Amniotic stem cell (primary cell): ENCODE data around the gene SERINC2.
"Not testable (repeated sequence)": the region's sequence is repeated elsewhere in the genome, so short reads cannot be mapped to it uniquely, and the experiment has no call there.

Experiments
- DNase-seq: peaks from one replicate; lab custom pipeline; 2025; lab: John Stamatoyannopoulos, UW

The SERINC2 gene

GRCh38 chr1:31383967-31384366 lies 29.0 kb upstream of the SERINC2 start:
- DNase-seq = no peak

DNA sequence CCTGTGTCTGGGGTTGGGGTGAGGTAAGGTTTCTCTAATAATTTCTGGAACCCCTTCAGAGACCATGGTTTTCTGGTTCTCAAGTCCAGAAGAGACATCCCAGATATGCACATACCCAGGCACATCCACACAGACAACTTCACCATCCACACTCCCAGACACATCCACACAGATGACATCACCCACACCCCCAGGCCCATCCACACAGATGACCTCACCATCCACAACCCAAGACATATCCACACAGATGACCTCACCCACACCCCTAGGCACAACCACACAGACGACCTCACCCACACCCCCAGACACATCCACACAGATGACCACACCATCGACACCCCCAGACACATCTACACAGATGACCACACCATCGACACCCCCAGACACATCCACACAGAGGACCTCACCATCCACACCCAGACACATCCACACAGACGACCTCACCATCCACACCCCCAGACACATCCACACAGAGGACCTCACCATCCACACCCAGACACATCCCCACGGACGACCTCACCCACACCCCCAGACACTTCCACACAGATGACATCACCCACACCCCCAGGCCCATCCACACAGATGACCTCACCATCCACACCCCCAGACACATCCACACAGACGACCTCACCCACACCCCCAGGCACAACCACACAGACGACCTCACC lies 26.3 kb upstream of the SERINC2 start:
- DNase-seq = not testable (repeated sequence)

GRCh38 chr1:31387612-31388011 lies 25.4 kb upstream of the SERINC2 start:
- DNase-seq = no peak

DNA sequence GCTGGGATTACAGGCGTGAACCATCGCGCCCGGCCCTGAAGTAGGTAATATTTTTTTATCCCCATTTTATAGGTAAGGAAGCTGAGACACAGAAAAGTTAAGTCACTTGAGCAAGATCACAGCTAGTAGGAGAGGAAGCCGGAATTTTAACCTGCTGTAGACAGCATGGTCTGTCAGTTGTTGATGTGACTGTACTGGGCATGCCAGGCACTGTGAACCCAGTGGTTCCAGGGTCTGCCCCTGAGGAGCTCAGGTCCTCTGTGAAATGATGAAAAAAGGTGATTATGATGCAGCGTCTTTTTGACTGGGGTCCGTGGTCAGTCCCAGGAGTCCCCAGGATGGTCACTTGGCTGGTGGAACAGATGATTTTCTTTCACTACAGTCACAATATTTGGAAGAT lies 23.4 kb upstream of the SERINC2 start:
- no peak for DNase-seq

- no peak for DNase-seq
Observed at GRCh38 chr1:31390071-31390470, 22.9 kb upstream of the SERINC2 start.

GRCh38 chr1:31393463-31393862 lies 19.6 kb upstream of the SERINC2 start:
- no peak for DNase-seq

- peak; percentile 78 for DNase-seq
Observed at GRCh38 chr1:31394584-31395193, 18.3 kb upstream of the SERINC2 start.

DNA sequence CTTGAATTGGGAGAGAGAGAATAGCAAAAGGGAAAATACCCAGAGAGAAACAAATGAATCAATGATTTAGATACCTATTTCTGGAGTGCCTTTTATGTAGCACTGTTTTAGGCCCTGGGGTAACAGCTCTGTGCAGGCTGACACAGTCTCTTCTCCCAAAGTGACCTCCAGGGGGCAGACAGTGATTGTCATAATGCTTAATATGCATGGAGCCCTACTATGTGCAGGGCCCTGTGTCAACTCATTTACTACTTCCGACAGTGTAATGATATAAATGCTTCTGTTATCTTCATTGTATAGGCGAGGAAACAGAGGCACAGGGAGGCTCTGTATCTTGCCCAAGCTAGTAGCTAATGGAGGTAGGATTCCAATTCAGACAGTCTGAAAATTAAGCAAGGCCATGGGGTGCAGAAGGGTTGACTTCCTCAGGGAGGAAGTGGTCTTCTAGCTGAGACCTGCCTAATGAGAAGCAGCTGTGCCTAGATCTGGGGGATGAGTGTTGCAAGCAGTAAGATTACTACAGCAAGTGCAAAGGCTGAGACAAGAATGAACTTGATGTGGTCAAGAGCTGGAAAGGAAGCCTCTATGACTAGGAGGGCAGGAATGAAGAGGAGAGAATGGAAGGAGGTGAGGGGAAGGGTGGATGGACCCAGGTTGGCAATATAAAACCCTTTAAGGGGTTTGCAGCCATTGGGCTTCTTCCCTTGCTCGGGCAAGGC lies 16.2 kb upstream of the SERINC2 start:
- DNase-seq = no peak

- DNase-seq = no peak
Observed at GRCh38 chr1:31397360-31398095, 15.5 kb upstream of the SERINC2 start.

- no peak for DNase-seq
Observed at GRCh38 chr1:31398246-31398645, 14.8 kb upstream of the SERINC2 start.

- DNase-seq = no peak
Observed at GRCh38 chr1:31399976-31400375, 13.0 kb upstream of the SERINC2 start.

GRCh38 chr1:31400393-31400792 lies 12.6 kb upstream of the SERINC2 start:
- no peak for DNase-seq

DNA sequence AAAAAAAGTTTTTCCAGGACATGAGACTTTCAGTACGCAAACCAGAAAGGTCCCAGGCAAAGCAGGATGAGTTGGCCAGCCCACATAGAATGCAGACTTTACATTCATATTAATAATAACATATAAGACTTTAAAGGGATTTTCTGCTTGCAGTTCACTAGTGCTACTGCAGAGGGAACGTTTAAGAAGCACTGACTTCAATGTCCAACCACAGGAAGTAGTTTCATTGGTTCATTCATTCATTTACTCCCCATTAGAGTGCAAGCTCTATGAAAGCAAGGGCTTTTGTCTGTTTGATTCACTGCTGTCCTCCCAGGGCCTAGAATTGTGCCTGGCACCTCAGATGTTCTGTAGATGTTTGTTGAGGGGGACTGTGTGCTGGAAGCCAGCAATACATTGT lies 11.8 kb upstream of the SERINC2 start:
- DNase-seq = no peak

DNA sequence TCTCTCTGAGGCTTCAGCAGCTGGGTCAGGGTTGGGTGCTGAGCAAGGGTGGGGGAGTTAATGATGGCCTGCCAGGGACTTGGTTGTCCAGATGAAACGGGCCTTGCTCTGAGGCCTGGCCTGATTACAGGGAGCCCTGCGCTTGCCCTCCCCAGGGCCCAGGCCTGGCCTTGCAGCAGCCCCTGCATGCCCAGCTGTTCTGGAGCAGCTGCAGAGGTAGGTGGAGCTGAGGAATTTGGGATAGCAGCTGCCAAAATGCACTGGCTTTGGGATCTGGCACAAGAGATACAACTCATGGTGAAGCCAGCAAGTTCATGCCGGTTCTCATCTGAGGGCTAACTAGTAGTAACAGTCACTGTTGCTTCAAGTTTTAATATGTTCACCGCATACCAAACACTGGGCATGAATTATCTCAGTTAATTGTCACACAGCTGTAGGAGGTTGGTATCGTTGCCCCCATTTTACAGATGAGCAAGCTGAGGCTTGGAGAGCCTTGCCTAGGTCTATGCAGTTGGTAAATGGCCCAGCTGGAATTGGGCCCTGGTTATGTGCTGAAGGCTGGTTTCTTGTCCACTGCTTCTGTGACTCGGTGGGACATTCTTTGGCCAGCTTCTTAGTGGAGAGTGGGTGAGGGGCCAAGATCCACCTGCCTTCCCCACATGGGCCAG lies 7.3 kb upstream of the SERINC2 start:
- no peak for DNase-seq

DNA sequence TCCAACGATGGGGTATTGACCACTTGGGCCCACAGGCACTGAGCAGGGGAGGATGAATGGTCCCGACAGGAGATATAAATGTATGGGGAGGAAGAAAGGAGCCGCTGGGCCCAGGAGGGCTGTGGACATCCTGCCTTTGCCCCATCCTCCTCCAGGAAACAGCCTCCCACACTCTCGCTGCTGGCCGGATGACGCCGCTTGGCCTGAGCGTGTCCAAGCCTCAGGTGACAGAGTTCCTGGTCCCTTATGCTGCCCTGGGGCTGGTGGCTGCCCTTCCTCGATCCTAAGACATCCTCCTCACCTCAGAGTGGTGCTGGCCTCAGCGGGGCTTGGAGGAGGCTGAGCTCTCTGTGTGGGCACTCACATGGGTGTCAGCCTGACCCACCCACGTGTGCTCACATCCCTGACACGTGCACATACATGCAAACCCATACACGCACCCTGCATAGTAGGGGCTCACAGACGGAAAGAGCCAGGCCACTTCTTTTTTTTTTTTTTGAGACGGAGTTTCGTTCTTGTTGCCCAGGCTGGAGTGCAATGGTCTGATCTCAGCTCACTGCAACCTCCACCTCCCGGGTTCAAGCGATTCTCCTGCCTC lies 5.9 kb upstream of the SERINC2 start:
- DNase-seq = no peak

DNA sequence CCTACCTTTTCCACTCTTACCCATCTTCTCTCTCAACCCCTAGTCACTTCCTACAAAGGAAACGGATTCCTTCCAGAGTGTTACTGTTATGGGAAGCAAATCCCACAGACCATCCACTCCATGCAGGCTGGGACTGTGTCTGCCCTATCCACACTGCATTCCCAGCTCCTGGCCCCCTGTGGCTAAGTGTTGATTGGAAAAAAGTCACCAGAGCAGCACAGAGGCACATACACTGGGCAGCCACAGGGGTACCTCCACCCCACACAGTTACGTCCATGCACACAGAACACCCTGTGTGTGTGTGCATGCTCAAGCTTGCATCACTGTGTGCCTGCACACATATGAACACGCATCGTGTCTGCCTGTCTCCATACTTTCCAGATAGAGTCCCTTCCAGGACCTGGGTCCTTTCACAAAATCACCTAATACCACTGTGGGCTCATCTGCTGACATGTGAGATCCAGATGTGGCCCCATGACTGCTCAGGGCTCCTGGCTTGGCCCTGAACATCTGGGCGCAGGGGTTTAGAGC lies 4.2 kb upstream of the SERINC2 start:
- DNase-seq = no peak

- DNase-seq = no peak
Observed at GRCh38 chr1:31409946-31410858, 2.8 kb upstream of the SERINC2 start.

GRCh38 chr1:31410871-31411270 lies 2.1 kb upstream of the SERINC2 start:
- no peak for DNase-seq

- DNase-seq = no peak
Observed at GRCh38 chr1:31412205-31412604, 808 bp upstream of the SERINC2 start.

DNA sequence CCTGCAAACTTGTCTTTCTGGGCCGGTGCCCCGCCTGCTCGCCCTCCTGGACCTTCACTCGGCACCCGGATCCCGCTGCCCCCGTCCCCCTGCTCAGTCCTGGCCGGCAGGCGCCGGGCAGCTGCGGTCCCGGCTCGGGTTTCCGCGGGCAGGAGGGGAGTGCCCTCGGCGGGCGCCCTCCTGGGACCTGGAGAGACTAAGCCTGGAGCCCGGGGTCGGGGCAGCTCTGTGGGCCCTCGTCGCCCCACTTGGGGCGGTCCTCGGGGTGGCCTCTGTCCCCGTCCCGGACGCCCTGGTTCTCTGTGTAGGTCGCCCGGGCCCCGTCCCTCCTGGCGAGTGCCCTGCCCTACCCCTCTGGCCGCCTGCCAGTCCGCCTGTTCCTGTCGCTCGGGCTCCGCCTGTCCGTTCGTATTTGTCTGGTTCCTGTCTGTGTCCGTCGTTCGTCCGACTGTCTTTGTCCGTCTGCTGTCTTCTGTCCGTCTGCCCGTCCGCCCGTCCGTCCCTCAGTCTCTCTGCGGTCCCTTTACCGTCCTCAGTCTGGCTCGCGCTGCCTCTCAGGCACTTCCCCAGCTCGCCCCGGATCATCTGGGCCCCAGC lies 490 bp downstream of the SERINC2 start:
- DNase-seq = no peak
